ENCODE results near the gene ACSS3.

DNA sequence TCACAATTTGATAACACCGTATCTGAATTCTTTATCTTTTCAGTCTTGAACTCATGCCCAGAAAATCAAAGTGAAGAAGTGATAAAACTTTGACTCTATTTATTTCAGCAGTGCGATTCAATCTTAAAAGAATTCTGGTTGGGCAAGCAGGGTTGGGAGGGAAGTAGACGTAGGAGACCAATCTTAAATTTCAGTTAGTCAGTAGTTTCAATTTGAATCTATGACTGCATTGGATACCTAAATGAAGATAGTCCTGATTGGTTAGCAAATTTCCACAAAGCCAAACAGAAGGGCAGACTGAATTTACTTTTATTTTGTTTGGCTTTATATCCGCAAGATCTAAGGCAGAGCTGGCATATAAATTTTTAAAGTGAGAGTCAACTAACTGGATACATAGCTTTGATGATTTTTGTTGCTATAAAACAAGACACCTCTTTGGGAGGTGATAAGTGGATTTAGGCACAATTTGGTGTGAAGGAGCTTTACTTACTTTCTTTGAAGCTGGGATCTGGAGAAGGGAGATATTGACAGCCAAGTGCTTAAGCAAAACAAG, 2.6 kb downstream of the ACSS3 start:
- TF ChIP-seq CTCF (tag by site-specific recombination; IDR thresholded peaks at IDR 0.05): no peak
- TF ChIP-seq ZNF473 (tag by site-specific recombination; IDR thresholded peaks at IDR 0.05): no peak
- no peak for TF ChIP-seq ZNF311 (tag by site-specific recombination; IDR thresholded peaks at IDR 0.05; ENCODE audit: borderline replicate concordance)
- TF ChIP-seq YY1 (tag by site-specific recombination; IDR thresholded peaks at IDR 0.05): no peak
- TF ChIP-seq REST (tag by site-specific recombination; IDR thresholded peaks at IDR 0.05): no peak
- TF ChIP-seq ZNF138 (tag by site-specific recombination; IDR thresholded peaks at IDR 0.05; ENCODE audit: borderline replicate concordance): no peak
- no peak for TF ChIP-seq TCF7L2 (IDR thresholded peaks at IDR 0.05; ENCODE audit: borderline replicate concordance, low read depth, low read length)
- TF ChIP-seq MYNN (tag by site-specific recombination; IDR thresholded peaks at IDR 0.05; ENCODE audit: borderline replicate concordance): no peak
- TF ChIP-seq ZNF202 (tag by site-specific recombination; IDR thresholded peaks at IDR 0.05; ENCODE audit: borderline replicate concordance): no peak
- TF ChIP-seq ZNF121 (tag by site-specific recombination; IDR thresholded peaks at IDR 0.05): no peak
- TF ChIP-seq ATF2 (tag by site-specific recombination; IDR thresholded peaks at IDR 0.05; ENCODE audit: low read depth): no peak
